NCI-H2171 treated with DMSO at 0.1 percent for 48 hours (cell line): ENCODE measurements around the gene AUP1.

Experiments used
- DNase-seq: peaks from one replicate; lab custom pipeline; 2025; lab: John Stamatoyannopoulos, UW

The AUP1 gene

DNA sequence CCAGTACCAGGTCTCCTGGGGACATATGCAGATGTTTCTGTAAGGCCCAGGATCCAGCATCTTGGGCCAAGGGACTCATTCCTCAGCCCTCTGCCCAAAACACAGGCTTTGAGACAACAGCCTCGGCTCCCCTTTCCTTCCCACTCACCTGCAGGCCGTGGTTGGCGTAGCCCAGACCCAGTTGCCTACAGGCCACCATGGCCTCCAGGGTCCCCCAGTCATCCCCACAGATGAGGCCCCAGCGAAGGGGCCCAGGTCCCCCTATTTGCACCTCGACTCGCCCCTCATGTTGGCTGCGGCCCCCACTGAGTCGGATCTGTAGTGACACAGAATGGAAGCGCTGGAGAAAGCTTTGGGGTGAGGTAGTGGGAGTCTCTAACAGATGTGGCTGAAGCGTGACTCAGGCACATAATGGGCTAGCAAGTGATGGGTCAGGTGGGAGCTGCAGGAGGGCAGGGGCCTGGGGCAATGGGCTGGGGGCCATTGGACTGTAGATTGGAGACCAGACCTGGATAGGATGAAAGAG is 6.0 kb upstream of the AUP1 start:
- no peak for DNase-seq

DNA sequence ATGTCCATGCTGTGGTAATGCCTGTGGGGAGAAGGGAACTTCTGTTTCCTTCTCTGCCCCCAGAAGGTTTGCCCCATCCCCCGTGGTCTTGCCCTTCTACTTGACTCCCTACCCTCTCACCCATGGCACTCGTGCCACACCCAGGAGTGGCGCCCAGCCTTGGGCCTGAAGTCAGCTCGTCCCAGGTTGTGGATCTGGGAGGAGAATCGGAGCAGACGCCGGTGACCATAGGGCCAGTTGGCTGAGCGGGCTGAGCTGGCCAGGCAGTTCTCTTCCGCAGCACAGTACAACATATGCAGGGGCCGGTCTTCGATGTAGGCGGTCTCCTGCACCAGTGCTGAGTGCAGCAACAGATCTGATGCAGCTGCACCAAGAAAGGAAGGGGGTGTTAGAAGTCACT is 4.9 kb upstream of the AUP1 start:
- no peak for DNase-seq

DNA sequence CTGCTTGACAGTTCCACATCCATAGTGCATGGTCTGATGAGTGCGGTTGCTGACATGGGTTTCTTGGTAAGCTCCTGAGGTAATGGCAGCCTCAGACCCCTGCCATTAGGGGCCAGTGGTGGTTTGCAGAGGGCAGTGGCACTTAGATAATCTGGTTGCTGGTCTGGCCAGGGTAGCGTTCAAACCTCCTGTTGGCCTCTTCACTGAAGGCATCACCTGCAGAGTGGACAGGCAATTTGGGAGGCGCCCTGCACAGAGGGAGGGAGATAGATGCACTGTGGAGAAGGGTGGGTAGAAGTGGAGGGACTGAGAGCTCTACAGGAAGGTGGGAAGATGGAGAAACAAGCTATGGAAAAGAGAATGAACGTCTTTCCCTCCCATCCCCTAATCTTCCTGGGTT is 4.0 kb upstream of the AUP1 start:
- no peak for DNase-seq

GRCh38 chr2:74532222-74532621 is 2.7 kb upstream of the AUP1 start:
- DNase-seq: peak; percentile 47

- no peak for DNase-seq
Observed at GRCh38 chr2:74531666-74532065, 2.2 kb upstream of the AUP1 start.

DNA sequence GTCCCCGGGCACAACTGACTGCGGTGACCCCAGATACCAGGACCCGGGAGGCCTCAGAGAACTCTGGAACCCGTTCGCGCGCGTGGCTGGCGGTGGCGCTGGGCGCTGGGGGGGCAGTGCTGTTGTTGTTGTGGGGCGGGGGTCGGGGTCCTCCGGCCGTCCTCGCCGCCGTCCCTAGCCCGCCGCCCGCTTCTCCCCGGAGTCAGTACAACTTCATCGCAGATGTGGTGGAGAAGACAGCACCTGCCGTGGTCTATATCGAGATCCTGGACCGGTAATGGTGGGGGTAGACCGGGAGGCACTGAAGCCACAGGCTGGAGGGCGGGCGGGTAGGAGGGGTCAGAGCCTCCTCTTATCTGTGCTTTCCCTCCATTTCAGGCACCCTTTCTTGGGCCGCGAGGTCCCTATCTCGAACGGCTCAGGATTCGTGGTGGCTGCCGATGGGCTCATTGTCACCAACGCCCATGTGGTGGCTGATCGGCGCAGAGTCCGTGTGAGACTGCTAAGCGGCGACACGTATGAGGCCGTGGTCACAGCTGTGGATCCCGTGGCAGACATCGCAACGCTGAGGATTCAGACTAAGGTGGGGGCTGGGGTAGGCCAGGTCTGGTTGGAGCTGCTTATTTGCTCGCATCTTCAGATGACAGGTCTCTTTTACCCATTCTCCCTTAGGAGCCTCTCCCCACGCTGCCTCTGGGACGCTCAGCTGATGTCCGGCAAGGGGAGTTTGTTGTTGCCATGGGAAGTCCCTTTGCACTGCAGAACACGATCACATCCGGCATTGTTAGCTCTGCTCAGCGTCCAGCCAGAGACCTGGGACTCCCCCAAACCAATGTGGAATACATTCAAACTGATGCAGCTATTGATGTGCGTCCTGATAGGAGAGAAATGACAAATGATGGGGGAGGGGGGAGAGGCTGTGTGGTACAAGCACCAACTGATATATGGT is 1.0 kb upstream of the AUP1 start:
- DNase-seq: peak; percentile 27

- no peak for DNase-seq
Observed at GRCh38 chr2:74528600-74529356, 728 bp downstream of the AUP1 start.

- no peak for DNase-seq
Observed at GRCh38 chr2:74527741-74528140, 1.8 kb downstream of the AUP1 start.

- no peak for DNase-seq
Observed at GRCh38 chr2:74526649-74527230, 2.8 kb downstream of the AUP1 start.

DNA sequence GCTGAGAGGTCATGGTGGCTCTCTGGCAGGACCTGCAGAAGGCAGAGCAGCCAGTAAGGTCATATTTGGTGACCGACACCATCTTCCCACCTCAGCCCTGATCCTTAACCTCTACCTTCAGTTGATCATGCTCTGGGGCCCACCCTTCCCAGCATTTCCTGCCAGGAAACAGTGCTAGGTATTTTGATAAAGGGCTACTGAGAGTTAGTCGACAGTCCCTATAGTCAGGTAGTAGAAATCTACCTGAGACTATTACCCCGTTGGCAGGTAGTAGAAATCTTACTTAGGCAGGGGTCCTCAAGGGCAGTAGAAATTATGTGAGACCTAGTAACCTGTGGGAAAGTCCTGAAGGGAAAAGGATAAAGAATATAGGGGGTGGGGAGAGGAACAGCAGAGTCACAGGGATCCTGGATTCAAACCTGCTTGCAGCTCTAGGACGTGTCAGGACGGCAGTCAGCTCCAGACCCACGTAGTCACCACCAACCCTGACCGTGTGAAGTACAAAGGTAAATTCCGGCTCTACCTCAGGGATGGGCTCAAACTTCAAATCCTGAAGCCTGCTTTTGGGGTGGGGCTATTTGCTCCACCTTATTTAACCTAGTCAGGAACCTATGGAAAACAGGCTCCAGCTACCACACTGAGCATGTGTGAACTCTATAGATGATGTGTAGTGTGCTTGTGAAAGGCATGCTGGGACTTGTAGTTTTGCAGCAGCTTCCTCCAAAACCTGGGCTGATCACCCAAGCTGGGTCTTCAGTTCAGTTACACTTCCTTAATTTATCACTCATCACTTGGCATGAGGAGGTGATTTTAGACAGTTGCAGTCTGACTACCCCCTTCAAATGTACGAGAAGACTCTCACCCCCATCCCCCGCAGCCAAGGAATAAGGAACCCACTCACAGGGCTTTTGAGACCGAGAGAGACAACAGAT is 3.5 kb downstream of the AUP1 start, which contains the start of gene DQX1:
TSS of gene DQX1 (minus strand) at position 515 of the 932 bp plus-strand sequence. CDS start at position 13, 502 bp downstream.
- DNase-seq: peak; percentile 39

GRCh38 chr2:74524955-74525716 is 4.4 kb downstream of the AUP1 start:
- no peak for DNase-seq

DNA sequence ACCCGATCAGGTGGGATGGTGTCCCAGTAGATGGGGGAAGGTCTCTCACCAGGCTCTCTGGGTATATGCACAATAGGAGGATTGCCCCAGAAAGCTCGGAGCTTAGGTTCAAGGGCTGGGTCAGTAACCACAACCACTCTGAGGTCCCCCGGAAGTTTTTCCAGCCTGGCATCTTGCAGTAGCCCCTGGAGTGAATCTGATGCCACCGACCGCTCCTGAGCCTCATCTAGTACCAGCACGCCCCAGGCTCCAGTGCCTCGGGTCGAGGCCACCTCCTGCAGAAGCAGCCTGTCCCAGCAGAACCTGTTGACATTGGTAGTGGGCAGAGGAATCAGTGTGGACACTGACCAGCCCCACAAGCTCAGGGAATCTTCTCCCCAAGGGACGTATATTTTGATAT is 5.5 kb downstream of the AUP1 start:
- no peak for DNase-seq

DNA sequence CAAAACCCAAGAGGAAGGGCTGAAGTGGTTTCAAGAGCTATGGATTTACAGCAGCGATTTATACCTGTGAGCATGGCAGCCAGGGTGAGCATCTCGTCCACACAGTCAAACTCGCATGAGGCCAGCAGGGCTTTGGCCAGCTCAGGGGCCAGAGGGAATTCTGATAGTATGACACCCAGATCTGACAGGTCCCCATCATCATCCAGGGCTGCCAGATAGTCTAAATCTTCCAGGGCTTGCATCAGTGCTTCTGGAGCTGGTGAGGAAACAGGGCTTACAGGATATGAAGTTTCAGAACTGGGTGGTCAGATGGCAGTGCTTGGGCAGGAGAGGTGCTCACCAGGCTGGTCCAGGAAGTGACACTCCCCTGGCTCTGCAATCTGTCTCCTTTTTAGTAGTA is 7.0 kb downstream of the AUP1 start:
- DNase-seq: no peak

DNA sequence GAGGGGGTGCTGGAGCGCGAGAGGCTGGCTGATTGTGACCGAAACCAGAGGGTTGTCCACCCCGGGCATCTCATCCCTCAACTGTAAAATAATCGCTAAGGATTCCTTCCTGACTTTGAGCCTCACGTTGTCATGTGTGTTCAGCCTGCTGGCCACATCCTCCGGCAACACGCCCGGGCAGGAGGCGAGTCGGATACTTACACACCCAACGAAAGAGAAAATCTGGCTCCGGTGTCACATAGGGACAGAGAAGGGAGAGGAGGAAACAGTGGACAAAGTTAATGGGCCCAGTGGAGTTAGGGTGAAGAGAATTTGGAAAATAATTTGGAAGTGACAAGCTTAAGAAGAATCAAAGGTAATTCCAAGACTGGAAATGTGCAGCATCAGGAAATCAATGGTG is 12.9 kb downstream of the AUP1 start:
- DNase-seq: no peak

GRCh38 chr2:74515981-74516633 is 13.4 kb downstream of the AUP1 start:
- no peak for DNase-seq

- DNase-seq: no peak
Observed at GRCh38 chr2:74515271-74515980, 14.1 kb downstream of the AUP1 start.

- DNase-seq: peak; percentile 20
Observed at GRCh38 chr2:74514368-74515270, 14.9 kb downstream of the AUP1 start, which contains the start of gene TLX2. TSS of gene TLX2 (plus strand) at chr2:74514450. CDS start at chr2:74514807, 357 bp downstream.
